A673 (cell line): ENCODE data around the gene THAP12. TPM values are rescaled to one million over a fixed set of nuclear protein-coding genes. Genes with fewer than 3 reads are reported as not detected.

Experiments used
- BruUV-seq: library from RNA; stranded (reverse); fragments of 400-500 nt; replicated peaks from 2 replicates; lab custom pipeline; 2021; lab: Mats Ljungman, UMichigan
- CTCF ChIA-PET: fragments of 300-600 bp; sonication (Branson Sonifier 250); formaldehyde crosslinking; loops from one replicate; lab custom pipeline; 2022; ENCODE audit warnings: antibody characterized with exemption; lab: Charles Lee
- POLR2A ChIA-PET: fragments of 300-600 bp; sonication (Branson Sonifier 250); formaldehyde crosslinking; loops from one replicate; lab custom pipeline; 2022; ENCODE audit warnings: antibody characterized with exemption; ENCODE audit not compliant: low non-redundant PET; lab: Charles Lee
- DNase-seq: peaks from one replicate; pipeline ENCODE4 v3.0.0-alpha.2; 2015; ENCODE audit warnings: low spot score
- H3K27ac ChIP-seq: fragments of 200-600 bp; sonication (generic); 2 replicates; pipeline ENCODE4 v1.5.1; 2016; ENCODE audit warnings: mixed run types, low read depth, mild to moderate bottlenecking, mixed read lengths, antibody characterized with exemption, low read length; ENCODE audit not compliant: poor library complexity, severe bottlenecking
- H3K27me3 ChIP-seq: fragments of 200-600 bp; sonication (generic); replicated peaks from 2 replicates; pipeline ENCODE4 v1.6.1; 2017; ENCODE audit warnings: mixed run types, low read depth, mild to moderate bottlenecking, mixed read lengths, antibody characterized with exemption, low read length; ENCODE audit not compliant: insufficient read depth, poor library complexity
- H3K36me3 ChIP-seq: fragments of 200-600 bp; sonication (generic); 2 replicates; pipeline ENCODE4 v1.6.1; 2016; ENCODE audit warnings: mixed run types, mild to moderate bottlenecking, mixed read lengths, antibody characterized with exemption, low read length; ENCODE audit not compliant: insufficient read depth, poor library complexity, severe bottlenecking
- H3K4me1 ChIP-seq: fragments of 200-600 bp; sonication (generic); 2 replicates; pipeline ENCODE4 v1.6.1; 2017; ENCODE audit warnings: mixed run types, mild to moderate bottlenecking, mixed read lengths, antibody characterized with exemption, low read length; ENCODE audit not compliant: insufficient read depth, poor library complexity, severe bottlenecking
- H3K4me3 ChIP-seq: fragments of 200-600 bp; sonication (generic); 2 replicates; pipeline ENCODE4 v1.5.1; 2016; ENCODE audit warnings: low read depth, mixed run types, mild to moderate bottlenecking, mixed read lengths, low read length; ENCODE audit not compliant: poor library complexity, severe bottlenecking
- H3K9me3 ChIP-seq: fragments of 200-600 bp; sonication (generic); 2 replicates; pipeline ENCODE4 v1.6.1; 2016; ENCODE audit warnings: mixed run types, low read depth, mild to moderate bottlenecking, mixed read lengths, antibody characterized with exemption, low read length; ENCODE audit not compliant: poor library complexity, severe bottlenecking
- EZH2 ChIP-seq: fragments of 200-600 bp; sonication (generic); IDR thresholded peaks from 2 replicates; pipeline ENCODE4 v1.6.1; 2017; ENCODE audit warnings: borderline replicate concordance, low read depth, mild to moderate bottlenecking, mixed read lengths, antibody characterized with exemption, low read length; ENCODE audit not compliant: poor library complexity, severe bottlenecking
- intact Hi-C: fragments of 100-400 bp; cut with micrococcal nuclease; formaldehyde crosslinking; loops from one replicate; pipeline ENCODE4 v1.10.0; 2022; ENCODE audit not compliant: unreplicated experiment
- total RNA-seq: library from RNA; stranded (reverse); gene quantifications from 2 replicates; pipeline ENCODE4 v1.2.3, GENCODE V29; 2021
- TF ChIP-seq, protein P1 (sequence below): fragments of 300-800, 200-600 bp; sonication (generic); conservative IDR thresholded peaks from 2 replicates; pipeline ENCODE4 v1.5.1; 2017; ENCODE audit warnings: low read depth, mild to moderate bottlenecking, antibody characterized with exemption, low read length, moderate library complexity, mixed read lengths

The THAP12 gene
- total RNA-seq, 1 experiment from 2014 or later = 53.1 TPM

- Histone ChIP-seq H3K27me3 (no peaks in the 10 kb centered on the region), H3K4me3 (no peak overlapping the region), H3K36me3 (no peaks in the 10 kb centered on the region), H3K9me3 (no peaks in the 10 kb centered on the region), H3K4me1 (no peaks in the 10 kb centered on the region), H3K27ac (no peak overlapping the region)
- ChIA-PET CTCF (interaction anchor here (0.7 kb wide), 1 partner anchor 177 kb away, joined by 3 read pairs; no protein-coding TSS in a partner anchor), POLR2A (no interaction called here)
- TF ChIP-seq, protein P1, sequence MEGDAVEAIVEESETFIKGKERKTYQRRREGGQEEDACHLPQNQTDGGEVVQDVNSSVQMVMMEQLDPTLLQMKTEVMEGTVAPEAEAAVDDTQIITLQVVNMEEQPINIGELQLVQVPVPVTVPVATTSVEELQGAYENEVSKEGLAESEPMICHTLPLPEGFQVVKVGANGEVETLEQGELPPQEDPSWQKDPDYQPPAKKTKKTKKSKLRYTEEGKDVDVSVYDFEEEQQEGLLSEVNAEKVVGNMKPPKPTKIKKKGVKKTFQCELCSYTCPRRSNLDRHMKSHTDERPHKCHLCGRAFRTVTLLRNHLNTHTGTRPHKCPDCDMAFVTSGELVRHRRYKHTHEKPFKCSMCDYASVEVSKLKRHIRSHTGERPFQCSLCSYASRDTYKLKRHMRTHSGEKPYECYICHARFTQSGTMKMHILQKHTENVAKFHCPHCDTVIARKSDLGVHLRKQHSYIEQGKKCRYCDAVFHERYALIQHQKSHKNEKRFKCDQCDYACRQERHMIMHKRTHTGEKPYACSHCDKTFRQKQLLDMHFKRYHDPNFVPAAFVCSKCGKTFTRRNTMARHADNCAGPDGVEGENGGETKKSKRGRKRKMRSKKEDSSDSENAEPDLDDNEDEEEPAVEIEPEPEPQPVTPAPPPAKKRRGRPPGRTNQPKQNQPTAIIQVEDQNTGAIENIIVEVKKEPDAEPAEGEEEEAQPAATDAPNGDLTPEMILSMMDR = no peak
- no peak for TF ChIP-seq EZH2
- intact Hi-C loops = no loop called here
- no TSS peak for BruUV-seq
- no peak for DNase-seq
Observed at GRCh38 chr11:76329084-76329648, 51.8 kb downstream of the THAP12 start.

- intact Hi-C loops = no loop called here
- no TSS peak for BruUV-seq
- Histone ChIP-seq H3K4me3 (no peak overlapping the region), H3K36me3 (no peaks in the 10 kb centered on the region), H3K27me3 (no peaks in the 10 kb centered on the region), H3K27ac (no peak overlapping the region), H3K4me1 (no peaks in the 10 kb centered on the region), H3K9me3 (no peaks in the 10 kb centered on the region)
- CTCF ChIA-PET = no interaction called here
- DNase-seq = no peak
- TF ChIP-seq, protein P1 = no peak
- TF ChIP-seq EZH2 = no peak
- POLR2A ChIA-PET = no interaction called here
Observed at GRCh38 chr11:76327756-76328388, 53.1 kb downstream of the THAP12 start.

- DNase-seq = no peak
- H3K4me3 ChIP-seq = no peak overlapping the region
- BruUV-seq = no TSS peak
- ChIA-PET CTCF (no interaction called here), POLR2A (no interaction called here)
- no peaks in the 10 kb centered on the region for H3K27me3 ChIP-seq
- no peaks in the 10 kb centered on the region for H3K9me3 ChIP-seq
- intact Hi-C loops = no loop called here
- H3K4me1 ChIP-seq = no peaks in the 10 kb centered on the region
- TF ChIP-seq EZH2 = no peak
- TF ChIP-seq, protein P1 = no peak
- no peaks in the 10 kb centered on the region for H3K36me3 ChIP-seq
- no peak overlapping the region for H3K27ac ChIP-seq
Observed at GRCh38 chr11:76327202-76327601, 53.7 kb downstream of the THAP12 start.
